Stimulated activated CD4-positive, alpha-beta T cell treated with anti-CD3 and anti-CD28 coated beads, TNF-alpha, amount 100 ng/mL, for 1 hour (primary cell): ENCODE data around the gene LHPP.

ENCODE experiments used
- DNase-seq, 3 donors: peaks; one replicate each; pipeline ENCODE4 v3.0.0-alpha.2; 2020; ENCODE audit warnings: low read depth in 3 of 3, low spot score in 1 of 3

Gene LHPP

GRCh38 chr10:124496150-124496549 is 34.5 kb downstream of the LHPP start:
- no peak for DNase-seq

- no peak for DNase-seq
These were observed 35.0 kb downstream of the LHPP start for GRCh38 chr10:124496620-124497019.

GRCh38 chr10:124497196-124497881 is 35.7 kb downstream of the LHPP start:
- no peak for DNase-seq

- no peak for DNase-seq
These were observed 36.4 kb downstream of the LHPP start for GRCh38 chr10:124498056-124498455.

- DNase-seq, result no peak
These were observed 39.1 kb downstream of the LHPP start for GRCh38 chr10:124500757-124501156.

- DNase-seq, result no peak
These were observed 43.1 kb downstream of the LHPP start for GRCh38 chr10:124504711-124505110.

GRCh38 chr10:124505279-124505678 is 43.7 kb downstream of the LHPP start:
- no peak for DNase-seq

- DNase-seq, result no peak
These were observed 46.5 kb downstream of the LHPP start for GRCh38 chr10:124508070-124508667.

- DNase-seq, result no peak
These were observed 47.4 kb downstream of the LHPP start for GRCh38 chr10:124508907-124509454.

- DNase-seq, result no peak
These were observed 48.4 kb downstream of the LHPP start for GRCh38 chr10:124509880-124510632.

- no peak for DNase-seq
These were observed 49.1 kb downstream of the LHPP start for GRCh38 chr10:124510759-124511158.

GRCh38 chr10:124511205-124512039 is 49.8 kb downstream of the LHPP start:
- no peak for DNase-seq

- DNase-seq, result no peak
These were observed 50.4 kb downstream of the LHPP start for GRCh38 chr10:124512040-124512428.

- no peak for DNase-seq
These were observed 51.0 kb downstream of the LHPP start for GRCh38 chr10:124512600-124512999.

GRCh38 chr10:124515244-124515970 is 53.8 kb downstream of the LHPP start:
- no peak for DNase-seq

GRCh38 chr10:124516181-124516580 is 54.6 kb downstream of the LHPP start:
- DNase-seq, result no peak

GRCh38 chr10:124516746-124517397 is 55.2 kb downstream of the LHPP start:
- DNase-seq, result no peak

- DNase-seq, result no peak
These were observed 55.8 kb downstream of the LHPP start for GRCh38 chr10:124517461-124517860.

GRCh38 chr10:124517931-124518330 is 56.3 kb downstream of the LHPP start:
- DNase-seq, result no peak

- DNase-seq, result no peak
These were observed 56.7 kb downstream of the LHPP start for GRCh38 chr10:124518366-124518765.
